ENCODE measurements around the gene CXXC5. TPM values are rescaled to one million over a fixed set of nuclear protein-coding genes. Genes with fewer than 3 reads are reported as not detected.

Gene CXXC5
- total RNA-seq, 1 experiment from 2014 or later, result 85.0 TPM

DNA sequence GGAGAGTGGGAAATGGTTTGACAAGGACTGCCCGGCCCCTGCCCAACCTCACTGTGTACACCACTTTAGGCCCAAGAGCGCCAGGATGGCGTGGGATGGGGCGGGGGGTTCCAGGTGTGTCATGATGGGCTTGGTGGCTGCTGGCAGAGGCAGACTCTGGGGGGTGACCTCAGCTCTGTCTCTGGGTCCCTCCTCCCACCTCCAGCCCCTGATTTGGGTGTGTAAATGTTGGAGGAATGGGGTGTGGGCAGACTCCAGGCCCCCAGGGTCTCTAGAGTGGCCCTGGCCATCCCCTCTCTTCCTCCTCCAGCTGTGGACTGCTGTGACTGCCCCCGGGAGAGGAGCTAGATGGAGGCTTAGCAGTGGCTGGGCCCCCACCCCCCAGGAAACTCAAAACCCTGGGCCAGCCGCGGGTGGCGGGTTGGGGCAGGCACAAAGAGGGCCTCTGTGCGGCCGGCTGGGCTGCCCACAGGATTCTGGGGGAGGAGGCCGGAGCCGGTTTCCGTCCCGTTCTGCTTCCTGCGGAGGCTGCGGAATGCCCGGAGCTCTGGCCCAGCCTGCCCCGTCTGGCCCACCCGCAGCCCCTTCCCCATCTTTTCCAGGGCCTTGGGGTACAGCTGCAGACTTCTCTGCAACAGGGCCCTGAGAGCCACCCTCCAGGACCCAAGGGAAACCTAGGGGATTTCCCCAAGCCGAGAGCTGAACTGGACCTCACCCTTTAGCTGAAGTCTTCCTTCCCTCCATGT lies 23.1 kb downstream of the CXXC5 start:
- Histone ChIP-seq H3K27me3 (ENCODE audit: control insufficient read depth, insufficient read depth, low read length) (no peaks in the 10 kb centered on the region), H3K9me3 (ENCODE audit: control insufficient read depth, insufficient read depth, low read depth, low read length) (no peaks in the 10 kb centered on the region), H3K4me3 (ENCODE audit: low read depth in 2 of 2, low read length in 2 of 2) (peak overlapping the region in 1 of 2 experiments; percentile 15; a peak in 1 of 4 replicates), H3K27ac (ENCODE audit: low read length) (peak overlapping the region; percentile 99), H3K36me3 (ENCODE audit: control insufficient read depth, insufficient read depth, low read length) (no peaks in the 10 kb centered on the region), H3K4me1 (ENCODE audit: control insufficient read depth, insufficient read depth, low read length) (peaks cover 92% of the 10 kb centered on the region)
- intact Hi-C loops (cut with micrococcal nuclease; ENCODE audit: unreplicated experiment), result no loop called here
- TF ChIP-seq, protein P1, sequence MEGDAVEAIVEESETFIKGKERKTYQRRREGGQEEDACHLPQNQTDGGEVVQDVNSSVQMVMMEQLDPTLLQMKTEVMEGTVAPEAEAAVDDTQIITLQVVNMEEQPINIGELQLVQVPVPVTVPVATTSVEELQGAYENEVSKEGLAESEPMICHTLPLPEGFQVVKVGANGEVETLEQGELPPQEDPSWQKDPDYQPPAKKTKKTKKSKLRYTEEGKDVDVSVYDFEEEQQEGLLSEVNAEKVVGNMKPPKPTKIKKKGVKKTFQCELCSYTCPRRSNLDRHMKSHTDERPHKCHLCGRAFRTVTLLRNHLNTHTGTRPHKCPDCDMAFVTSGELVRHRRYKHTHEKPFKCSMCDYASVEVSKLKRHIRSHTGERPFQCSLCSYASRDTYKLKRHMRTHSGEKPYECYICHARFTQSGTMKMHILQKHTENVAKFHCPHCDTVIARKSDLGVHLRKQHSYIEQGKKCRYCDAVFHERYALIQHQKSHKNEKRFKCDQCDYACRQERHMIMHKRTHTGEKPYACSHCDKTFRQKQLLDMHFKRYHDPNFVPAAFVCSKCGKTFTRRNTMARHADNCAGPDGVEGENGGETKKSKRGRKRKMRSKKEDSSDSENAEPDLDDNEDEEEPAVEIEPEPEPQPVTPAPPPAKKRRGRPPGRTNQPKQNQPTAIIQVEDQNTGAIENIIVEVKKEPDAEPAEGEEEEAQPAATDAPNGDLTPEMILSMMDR (IDR thresholded peaks at IDR 0.05), result no peak
- TF ChIP-seq POLR2AphosphoS5 (IDR thresholded peaks at IDR 0.05; ENCODE audit: low read depth, low read length) (no peak), TCF7L2 (IDR thresholded peaks at IDR 0.05; ENCODE audit: low read depth, low read length) (no peak), SIN3A (IDR thresholded peaks at IDR 0.05; ENCODE audit: borderline replicate concordance, insufficient read depth, low read depth, low read length) (no peak)
- TF ChIP-seq, protein P2, sequence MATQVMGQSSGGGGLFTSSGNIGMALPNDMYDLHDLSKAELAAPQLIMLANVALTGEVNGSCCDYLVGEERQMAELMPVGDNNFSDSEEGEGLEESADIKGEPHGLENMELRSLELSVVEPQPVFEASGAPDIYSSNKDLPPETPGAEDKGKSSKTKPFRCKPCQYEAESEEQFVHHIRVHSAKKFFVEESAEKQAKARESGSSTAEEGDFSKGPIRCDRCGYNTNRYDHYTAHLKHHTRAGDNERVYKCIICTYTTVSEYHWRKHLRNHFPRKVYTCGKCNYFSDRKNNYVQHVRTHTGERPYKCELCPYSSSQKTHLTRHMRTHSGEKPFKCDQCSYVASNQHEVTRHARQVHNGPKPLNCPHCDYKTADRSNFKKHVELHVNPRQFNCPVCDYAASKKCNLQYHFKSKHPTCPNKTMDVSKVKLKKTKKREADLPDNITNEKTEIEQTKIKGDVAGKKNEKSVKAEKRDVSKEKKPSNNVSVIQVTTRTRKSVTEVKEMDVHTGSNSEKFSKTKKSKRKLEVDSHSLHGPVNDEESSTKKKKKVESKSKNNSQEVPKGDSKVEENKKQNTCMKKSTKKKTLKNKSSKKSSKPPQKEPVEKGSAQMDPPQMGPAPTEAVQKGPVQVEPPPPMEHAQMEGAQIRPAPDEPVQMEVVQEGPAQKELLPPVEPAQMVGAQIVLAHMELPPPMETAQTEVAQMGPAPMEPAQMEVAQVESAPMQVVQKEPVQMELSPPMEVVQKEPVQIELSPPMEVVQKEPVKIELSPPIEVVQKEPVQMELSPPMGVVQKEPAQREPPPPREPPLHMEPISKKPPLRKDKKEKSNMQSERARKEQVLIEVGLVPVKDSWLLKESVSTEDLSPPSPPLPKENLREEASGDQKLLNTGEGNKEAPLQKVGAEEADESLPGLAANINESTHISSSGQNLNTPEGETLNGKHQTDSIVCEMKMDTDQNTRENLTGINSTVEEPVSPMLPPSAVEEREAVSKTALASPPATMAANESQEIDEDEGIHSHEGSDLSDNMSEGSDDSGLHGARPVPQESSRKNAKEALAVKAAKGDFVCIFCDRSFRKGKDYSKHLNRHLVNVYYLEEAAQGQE (IDR thresholded peaks at IDR 0.05; ENCODE audit: insufficient read depth in 1 of 2, low read depth in 2 of 2, low read length in 1 of 2), result no peak
- ChIA-PET POLR2A (interaction anchor here (0.6 kb wide), 1 partner anchor 329 kb away, joined by 3 read pairs; no protein-coding TSS in a partner anchor), CTCF (interaction anchor here (1.4 to 1.5 kb wide), 2 partner anchors 11 to 35 kb away, joined by 3 to 10 read pairs; no protein-coding TSS in a partner anchor)
- in situ Hi-C loops (cut with HindIII; ENCODE audit: low pct_unique_long_range_greater_than_20kb, low sequenced_read_pairs), result no loop called here
- DNase-seq (ENCODE audit: low read depth, low spot score), result no peak
- no TSS peak for BruUV-seq (replicated peaks)
- peak; percentile 24 for ATAC-seq

DNA sequence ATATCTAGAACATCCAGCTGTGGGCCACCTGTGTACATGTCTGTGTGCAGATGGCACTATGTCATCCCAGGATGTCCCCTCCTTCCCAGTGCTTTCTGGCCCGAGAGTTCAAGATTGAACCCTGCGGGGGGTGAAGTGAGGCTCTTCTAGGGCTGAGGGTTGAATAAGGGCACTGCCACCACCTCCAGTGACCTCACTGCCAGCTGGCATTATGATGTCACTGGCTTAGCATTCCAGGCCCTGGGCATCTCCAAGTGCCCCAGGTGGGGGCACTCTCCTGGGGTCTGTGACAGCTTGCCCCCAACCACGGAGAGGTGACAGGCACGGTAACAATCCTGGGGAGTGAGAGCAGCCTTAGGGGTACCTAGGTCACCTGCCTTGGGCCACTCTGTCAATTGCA lies 27.1 kb downstream of the CXXC5 start:
- CTCF ChIA-PET, result no interaction called here
- no peak for ATAC-seq
- H3K4me1 ChIP-seq (ENCODE audit: control insufficient read depth, insufficient read depth, low read length), result peaks cover 86% of the 10 kb centered on the region
- H3K9me3 ChIP-seq (ENCODE audit: control insufficient read depth, insufficient read depth, low read depth, low read length), result no peaks in the 10 kb centered on the region
- no peak for DNase-seq (ENCODE audit: low read depth, low spot score)
- peak overlapping the region; percentile 79 for H3K27ac ChIP-seq (ENCODE audit: low read length)
- no peak overlapping the region for H3K4me3 ChIP-seq (ENCODE audit: low read depth in 2 of 2, low read length in 2 of 2)
- POLR2A ChIA-PET, result no interaction called here
- no peaks in the 10 kb centered on the region for H3K36me3 ChIP-seq (ENCODE audit: control insufficient read depth, insufficient read depth, low read length)
- TF ChIP-seq SIN3A (IDR thresholded peaks at IDR 0.05; ENCODE audit: borderline replicate concordance, insufficient read depth, low read depth, low read length) (no peak), POLR2AphosphoS5 (IDR thresholded peaks at IDR 0.05; ENCODE audit: low read depth, low read length) (no peak), TCF7L2 (IDR thresholded peaks at IDR 0.05; ENCODE audit: low read depth, low read length) (no peak)
- TF ChIP-seq, protein P1 (IDR thresholded peaks at IDR 0.05), result no peak
- TF ChIP-seq, protein P2 (IDR thresholded peaks at IDR 0.05; ENCODE audit: insufficient read depth in 1 of 2, low read depth in 2 of 2, low read length in 1 of 2), result no peak
- no peaks in the 10 kb centered on the region for H3K27me3 ChIP-seq (ENCODE audit: control insufficient read depth, insufficient read depth, low read length)
- in situ Hi-C loops (cut with HindIII; ENCODE audit: low pct_unique_long_range_greater_than_20kb, low sequenced_read_pairs) (no loop called here), intact Hi-C loops (cut with micrococcal nuclease; ENCODE audit: unreplicated experiment) (no loop called here)
- BruUV-seq (replicated peaks), result no TSS peak

Data from Panc1 (cell line).